Sigmoid colon (tissue), 4 donors: ENCODE data around the gene M6PR.

ENCODE experiments used
- CTCF ChIP-seq, 4 experiments: fragments of 450-650 bp in 3 of 4; fragments of 200-600 bp in 1 of 4; IDR thresholded peaks; one replicate each; pipeline ENCODE4 v1.5.1; 2016 to 2019; ENCODE audit warnings: antibody characterized with exemption in 4 of 4, mild to moderate bottlenecking in 3 of 4, moderate library complexity in 2 of 4
- EP300 ChIP-seq, 4 donors: sonication (generic); formaldehyde crosslinking; IDR thresholded peaks; one replicate each; pipeline ENCODE4 v1.6.1; 2017; ENCODE audit warnings: antibody characterized with exemption in 4 of 4
- POLR2A ChIP-seq, 2 donors: fragments of 450-650 bp; IDR thresholded peaks; one replicate each; pipeline ENCODE4 v1.6.1; 2016; ENCODE audit warnings: antibody characterized with exemption in 2 of 2, mild to moderate bottlenecking in 2 of 2, moderate library complexity in 2 of 2

DNA sequence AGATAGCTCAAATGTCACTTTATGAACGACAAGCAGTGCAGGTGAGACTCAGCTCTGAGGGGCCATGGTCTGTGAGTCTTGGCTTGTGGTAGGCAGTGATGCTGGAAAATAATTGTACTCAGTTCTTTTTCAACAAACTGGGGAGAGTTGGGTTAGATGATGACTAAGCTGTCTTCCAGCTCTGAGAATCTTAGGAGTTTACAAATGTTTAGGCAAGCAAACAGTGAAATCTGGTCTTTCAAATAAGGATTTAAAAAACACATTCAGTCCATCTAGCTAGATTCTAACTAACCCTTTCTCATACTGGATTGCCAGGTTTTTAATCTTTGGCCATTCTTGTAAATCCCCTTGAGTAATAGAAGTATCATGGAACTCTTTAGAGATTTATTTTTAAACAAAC, 31.7 kb downstream of the M6PR start:
- TF ChIP-seq CTCF (IDR thresholded peaks at IDR 0.05) = no peak
- TF ChIP-seq EP300 (IDR thresholded peaks at IDR 0.05) = no peak
- TF ChIP-seq POLR2A (IDR thresholded peaks at IDR 0.05) = no peak
